K562 (cell line): Measurements from ENCODE around the gene MED16. TPM values are rescaled to one million over a fixed set of nuclear protein-coding genes. Genes with fewer than 3 reads are reported as not detected.

Experiments
- BACH1 ChIP-seq: fragments of 200-800 bp; sonication (Bioruptor generic); IDR thresholded peaks from 2 replicates; pipeline ENCODE4 v1.6.1; 2016; ENCODE audit warnings: missing genetic modification characterization, missing compliant biosample characterization
- CREB1 ChIP-seq, 2 experiments: sonication (generic) in 1 of 2; formaldehyde crosslinking in 1 of 2; IDR thresholded peaks; 2 replicates each; pipeline versions ENCODE4 v1.6.1 to v1.8.0; 2012 to 2022; ENCODE audit warnings: inconsistent platforms in 1 of 2, mild to moderate bottlenecking in 1 of 2, missing genetic modification reagents in 1 of 2, moderate library complexity in 1 of 2
- E2F4 ChIP-seq: sonication (generic); formaldehyde crosslinking; IDR thresholded peaks from 2 replicates; pipeline ENCODE4 v1.8.0; 2022; ENCODE audit warnings: mild to moderate bottlenecking, low read depth, missing genetic modification reagents
- ETS2 ChIP-seq: IDR thresholded peaks from 2 replicates; pipeline ENCODE4 v1.6.1; 2016; ENCODE audit warnings: borderline replicate concordance, missing genetic modification characterization, mild to moderate bottlenecking, moderate library complexity, missing compliant biosample characterization; ENCODE audit not compliant: poor library complexity, severe bottlenecking
- FOXA1 ChIP-seq: fragments of 450-650 bp; IDR thresholded peaks from 2 replicates; pipeline ENCODE4 v1.6.1; 2016; ENCODE audit warnings: mild to moderate bottlenecking, borderline replicate concordance
- GTF3C2 ChIP-seq: IDR thresholded peaks from 3 replicates; pipeline ENCODE4 v1.6.1; 2011; ENCODE audit warnings: borderline replicate concordance, mild to moderate bottlenecking, moderate library complexity; ENCODE audit not compliant: insufficient read length; ENCODE audit errors: extremely low read depth
- HDAC8 ChIP-seq: fragments of 450-650 bp; IDR thresholded peaks from 2 replicates; pipeline ENCODE4 v1.6.1; 2016; ENCODE audit warnings: mild to moderate bottlenecking, missing genetic modification characterization, moderate library complexity, missing compliant biosample characterization
- ILF3 ChIP-seq: fragments of 450-650 bp; IDR thresholded peaks from 2 replicates; pipeline ENCODE4 v1.6.1; 2018; ENCODE audit warnings: antibody characterized with exemption, mild to moderate bottlenecking, moderate library complexity, borderline replicate concordance
- KDM5B ChIP-seq: fragments of 200-600 bp; sonication (generic); IDR thresholded peaks from 2 replicates; pipeline ENCODE4 v1.6.1; 2012; ENCODE audit warnings: low read depth, mild to moderate bottlenecking, moderate library complexity, low read length, control low read depth, inconsistent platforms; ENCODE audit not compliant: insufficient replicate concordance
- MITF ChIP-seq: IDR thresholded peaks from 2 replicates; pipeline ENCODE4 v1.6.1; 2014; ENCODE audit warnings: antibody characterized with exemption
- MYBL2 ChIP-seq, 2 experiments: fragments of 450-650 bp in 1 of 2; sonication (generic) in 1 of 2; formaldehyde crosslinking in 1 of 2; IDR thresholded peaks; 2 replicates each; pipeline versions ENCODE4 v1.6.1 to v1.8.1; 2017 to 2022; ENCODE audit warnings: borderline replicate concordance in 1 of 2, inconsistent platforms in 1 of 2, low read depth in 1 of 2, mild to moderate bottlenecking in 1 of 2, missing genetic modification reagents in 1 of 2, moderate library complexity in 1 of 2
- NCOA4 ChIP-seq: fragments of 450-650 bp; IDR thresholded peaks from 2 replicates; pipeline ENCODE4 v1.6.1; 2018; ENCODE audit warnings: mild to moderate bottlenecking; ENCODE audit not compliant: partially characterized antibody
- SNRNP70 ChIP-seq: fragments of 200-400 bp; formaldehyde crosslinking; optimal IDR thresholded peaks from 2 replicates; pipeline ENCODE3; 2017; ENCODE audit warnings: low read depth, low read length
- TCF15 ChIP-seq: fragments of 250-450 bp; sonication (Bioruptor Pico); IDR thresholded peaks from 2 replicates; pipeline ENCODE4 v1.8.0; 2022; ENCODE audit warnings: moderate library complexity, mild to moderate bottlenecking, inconsistent platforms
- U2AF1 ChIP-seq: fragments of 200-400 bp; formaldehyde crosslinking; optimal IDR thresholded peaks from 2 replicates; pipeline ENCODE3; 2017; ENCODE audit warnings: mild to moderate bottlenecking, low read depth, low read length, moderate library complexity
- YBX1 ChIP-seq: fragments of 450-650 bp; IDR thresholded peaks from 2 replicates; pipeline ENCODE4 v1.7.1; 2016; ENCODE audit warnings: mild to moderate bottlenecking
- ZBTB33 ChIP-seq: sonication (generic); formaldehyde crosslinking; IDR thresholded peaks from 2 replicates; pipeline ENCODE4 v1.8.1; 2023; ENCODE audit warnings: mild to moderate bottlenecking, missing genetic modification reagents
- ZNF133 ChIP-seq: fragments of 250-450 bp; sonication (Bioruptor Pico); IDR thresholded peaks from 2 replicates; pipeline ENCODE4 v1.4.0; 2020; ENCODE audit warnings: mild to moderate bottlenecking
- polyA plus RNA-seq, 8 experiments: library from polyadenylated mRNA; depleted of rRNA in 4 of 8; stranded (reverse) in 5 of 8; unstranded in 3 of 8; fragments of >200 nt; fragmentation: Nextera tagmentation in 2 of 8; fragmentation: Illumina TruSeq in 1 of 8; extraction: Ambion mirVana in 2 of 8; extraction: Trizol in 1 of 8; gene quantifications; 2 replicates each; pipeline versions ENCODE4 v1.2.1 to v1.2.3, GENCODE V29; 2011 to 2014; ENCODE audit warnings: inconsistent platforms in 1 of 8, missing spikeins in 1 of 8
- total RNA-seq, 7 experiments: library from RNA; depleted of rRNA in 6 of 7; stranded (reverse); fragments of >200 nt in 6 of 7; fragmentation: Illumina TruSeq in 2 of 7; extraction: Trizol in 2 of 7; gene quantifications; 2 replicates each; pipeline versions ENCODE4 v1.2.1 to v1.2.3, GENCODE V29; 2011 to 2021; ENCODE audit warnings: low replicate concordance in 1 of 7

MED16 gene
- total and polyA plus RNA-seq, 9 of the 15 experiments (the other 6 are each of a cell fraction or from before 2014, with no cell fraction given) = 0.89 to 59.9 (median 8.6) TPM

- no peak for TF ChIP-seq YBX1
- TF ChIP-seq MYBL2 (IDR thresholded peaks at IDR 0.05; ENCODE audit: low read depth) = no peak
- no peak for TF ChIP-seq MYBL2 (CRISPR knock-in tag; IDR thresholded peaks at IDR 0.05; ENCODE audit: borderline replicate concordance)
- no peak for TF ChIP-seq ZNF133 (CRISPR knock-in tag)
- no peak for TF ChIP-seq U2AF1
- TF ChIP-seq HDAC8 = no peak
- no peak for TF ChIP-seq E2F4 (CRISPR knock-in tag)
- TF ChIP-seq FOXA1 = no peak
- no peak for TF ChIP-seq GTF3C2
- peak; percentile 50 for TF ChIP-seq SNRNP70
- no peak for TF ChIP-seq CREB1 (IDR thresholded peaks at IDR 0.05)
- TF ChIP-seq CREB1 (CRISPR knock-in tag; IDR thresholded peaks at IDR 0.05) = no peak
- TF ChIP-seq KDM5B = no peak
- no peak for TF ChIP-seq NCOA4
- TF ChIP-seq MITF = no peak
- no peak for TF ChIP-seq TCF15
- peak; percentile 87 for TF ChIP-seq ZBTB33
- TF ChIP-seq BACH1 (tag) = no peak
- TF ChIP-seq ETS2 (tag) = no peak
- no peak for TF ChIP-seq ILF3
Measured at GRCh38 chr19:867855-868457, 25.0 kb downstream of the MED16 start (continued).
